ENCODE data around the gene SKAP1. TPM values are rescaled to one million over a fixed set of nuclear protein-coding genes. Genes with fewer than 3 reads are reported as not detected.

SKAP1 gene
- total RNA-seq, 1 donor from 2014 or later: 25.3 TPM

DNA sequence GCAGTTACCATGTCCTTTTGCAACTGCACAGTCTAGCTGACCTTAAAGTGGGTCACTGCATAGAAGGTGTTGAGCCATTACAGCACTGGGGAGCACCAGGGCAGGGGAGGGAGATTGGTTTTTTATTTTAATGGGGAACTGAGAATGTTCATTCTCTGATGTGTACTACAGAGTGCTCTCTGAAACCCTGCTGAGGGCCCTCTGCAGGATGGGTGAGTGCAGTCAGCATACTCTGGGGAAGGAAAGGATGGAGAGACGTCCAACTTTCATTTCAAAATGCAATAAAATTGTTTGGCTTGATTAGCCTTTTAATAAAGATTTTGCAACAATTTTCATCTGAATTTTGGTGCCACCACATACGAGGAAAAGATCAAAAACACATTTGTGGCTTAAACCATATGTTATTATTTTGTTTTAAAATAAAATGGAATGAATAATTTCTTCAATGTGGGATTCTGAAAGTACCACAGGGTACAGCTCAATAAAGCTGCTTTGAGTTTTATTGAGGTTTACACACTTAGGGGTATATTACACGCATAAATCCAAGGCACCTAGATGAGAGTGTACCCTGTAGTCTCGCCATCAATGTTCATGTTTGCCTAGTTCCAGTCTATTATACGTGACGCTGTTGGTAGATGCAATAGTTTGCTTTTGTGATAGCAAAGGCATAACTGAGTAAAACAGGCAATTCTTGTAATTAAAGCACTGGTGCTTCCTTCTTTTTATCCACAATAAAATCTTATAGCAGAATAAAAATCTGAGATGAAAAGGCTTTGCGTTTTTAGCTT is 249.0 kb downstream of the SKAP1 start:
- intact Hi-C loops (cut with micrococcal nuclease): no loop called here
- TF ChIP-seq, protein P1, sequence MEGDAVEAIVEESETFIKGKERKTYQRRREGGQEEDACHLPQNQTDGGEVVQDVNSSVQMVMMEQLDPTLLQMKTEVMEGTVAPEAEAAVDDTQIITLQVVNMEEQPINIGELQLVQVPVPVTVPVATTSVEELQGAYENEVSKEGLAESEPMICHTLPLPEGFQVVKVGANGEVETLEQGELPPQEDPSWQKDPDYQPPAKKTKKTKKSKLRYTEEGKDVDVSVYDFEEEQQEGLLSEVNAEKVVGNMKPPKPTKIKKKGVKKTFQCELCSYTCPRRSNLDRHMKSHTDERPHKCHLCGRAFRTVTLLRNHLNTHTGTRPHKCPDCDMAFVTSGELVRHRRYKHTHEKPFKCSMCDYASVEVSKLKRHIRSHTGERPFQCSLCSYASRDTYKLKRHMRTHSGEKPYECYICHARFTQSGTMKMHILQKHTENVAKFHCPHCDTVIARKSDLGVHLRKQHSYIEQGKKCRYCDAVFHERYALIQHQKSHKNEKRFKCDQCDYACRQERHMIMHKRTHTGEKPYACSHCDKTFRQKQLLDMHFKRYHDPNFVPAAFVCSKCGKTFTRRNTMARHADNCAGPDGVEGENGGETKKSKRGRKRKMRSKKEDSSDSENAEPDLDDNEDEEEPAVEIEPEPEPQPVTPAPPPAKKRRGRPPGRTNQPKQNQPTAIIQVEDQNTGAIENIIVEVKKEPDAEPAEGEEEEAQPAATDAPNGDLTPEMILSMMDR (IDR thresholded peaks at IDR 0.05): no peak
- Mint-ChIP-seq H3K27ac (no peak overlapping the region), H3K27me3 (no peaks in the 10 kb centered on the region), H3K36me3 (ENCODE audit: low read depth) (peaks cover 71% of the 10 kb centered on the region), H3K9me3 (no peaks in the 10 kb centered on the region), H3K4me1 (no peaks in the 10 kb centered on the region), H3K4me3 (no peak overlapping the region)
- ATAC-seq (ENCODE audit: low read depth) (no peak), DNase-seq (no peak)
- ChIA-PET POLR2A (no interaction called here), CTCF (no interaction called here)

DNA sequence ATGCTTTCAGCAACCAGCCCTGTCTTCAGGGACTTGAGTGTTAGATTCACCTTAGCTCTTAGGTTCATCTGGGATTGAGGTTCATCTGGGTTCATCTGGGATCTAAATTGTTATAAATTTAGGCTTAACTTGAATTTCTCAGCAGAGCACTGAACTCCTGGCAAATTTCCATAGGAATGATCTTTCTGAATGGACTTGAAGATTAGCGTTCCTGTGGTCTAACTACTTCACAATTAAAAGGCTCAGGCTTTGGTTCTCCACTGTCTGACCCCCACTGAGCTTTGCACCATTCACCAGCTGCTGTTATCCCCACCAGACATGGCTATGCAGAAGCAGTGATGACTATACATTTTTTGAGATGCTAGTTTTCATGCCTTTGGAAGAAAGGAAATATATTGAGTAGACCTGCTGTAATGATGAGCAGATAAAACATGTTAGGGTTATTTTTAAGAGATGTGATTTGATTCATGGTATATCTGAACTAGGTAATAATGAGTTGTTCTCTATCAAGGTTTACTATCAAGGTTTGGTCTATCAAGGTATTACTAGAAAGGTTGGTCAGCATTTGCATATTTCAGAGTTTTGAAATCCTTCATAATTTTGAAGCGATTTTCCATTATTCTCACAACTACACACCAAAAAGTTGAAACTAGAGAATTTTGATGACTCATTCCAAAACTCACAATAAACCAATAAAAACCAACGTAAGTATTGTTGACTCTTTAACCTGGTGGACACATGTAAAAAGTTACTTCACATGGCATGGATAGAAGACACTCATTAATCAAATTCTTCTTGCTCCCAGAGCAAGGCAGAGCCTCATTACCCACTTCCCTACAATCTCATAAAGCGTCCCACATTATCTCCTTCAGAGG is 250.7 kb downstream of the SKAP1 start:
- CTCF ChIA-PET: no interaction called here
- no peak for ATAC-seq (ENCODE audit: low read depth)

DNA sequence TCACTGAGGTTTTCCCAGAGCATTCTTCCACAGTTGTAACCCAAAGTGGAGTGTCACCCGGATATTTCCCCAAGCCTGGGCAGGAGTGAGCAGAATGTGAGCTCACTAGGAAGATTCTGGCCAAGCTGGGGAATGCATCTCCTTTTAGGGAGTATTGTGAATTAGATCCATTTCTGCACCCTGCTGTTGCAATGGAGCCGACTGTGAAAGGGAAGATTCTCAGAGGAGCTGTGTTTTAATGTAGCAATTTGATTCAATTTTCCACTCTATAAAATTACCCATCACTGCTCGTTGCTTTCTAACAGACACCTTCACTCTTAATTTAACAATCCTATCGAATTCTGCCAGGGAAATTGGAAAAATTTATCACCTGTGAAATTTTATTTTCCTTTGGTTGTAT is 251.7 kb downstream of the SKAP1 start:
- CTCF ChIA-PET: interaction anchor here (1.6 kb wide), 1 partner anchor 14 kb away, joined by 3 read pairs; no protein-coding TSS in a partner anchor
- POLR2A ChIA-PET: no interaction called here
- no peak overlapping the region for H3K27ac Mint-ChIP-seq
- ATAC-seq (ENCODE audit: low read depth) (no peak), DNase-seq (no peak)
- no peak overlapping the region for H3K4me3 Mint-ChIP-seq
- peaks cover 58% of the 10 kb centered on the region for H3K36me3 Mint-ChIP-seq (ENCODE audit: low read depth)
- TF ChIP-seq, protein P1 (IDR thresholded peaks at IDR 0.05): no peak
- intact Hi-C loops (cut with micrococcal nuclease): no loop called here
- H3K9me3 Mint-ChIP-seq: no peaks in the 10 kb centered on the region
- H3K27me3 Mint-ChIP-seq: no peaks in the 10 kb centered on the region
- no peaks in the 10 kb centered on the region for H3K4me1 Mint-ChIP-seq

More for the DNA sequence above, 250.7 kb downstream of the SKAP1 start:
- H3K4me1 Mint-ChIP-seq: no peaks in the 10 kb centered on the region
- H3K36me3 Mint-ChIP-seq (ENCODE audit: low read depth): peaks cover 59% of the 10 kb centered on the region
- TF ChIP-seq, protein P1 (IDR thresholded peaks at IDR 0.05): no peak
- no peaks in the 10 kb centered on the region for H3K27me3 Mint-ChIP-seq
- no peaks in the 10 kb centered on the region for H3K9me3 Mint-ChIP-seq
- intact Hi-C loops (cut with micrococcal nuclease): no loop called here
- H3K27ac Mint-ChIP-seq: no peak overlapping the region
- POLR2A ChIA-PET: no interaction called here
- no peak for DNase-seq
- H3K4me3 Mint-ChIP-seq: no peak overlapping the region

DNA sequence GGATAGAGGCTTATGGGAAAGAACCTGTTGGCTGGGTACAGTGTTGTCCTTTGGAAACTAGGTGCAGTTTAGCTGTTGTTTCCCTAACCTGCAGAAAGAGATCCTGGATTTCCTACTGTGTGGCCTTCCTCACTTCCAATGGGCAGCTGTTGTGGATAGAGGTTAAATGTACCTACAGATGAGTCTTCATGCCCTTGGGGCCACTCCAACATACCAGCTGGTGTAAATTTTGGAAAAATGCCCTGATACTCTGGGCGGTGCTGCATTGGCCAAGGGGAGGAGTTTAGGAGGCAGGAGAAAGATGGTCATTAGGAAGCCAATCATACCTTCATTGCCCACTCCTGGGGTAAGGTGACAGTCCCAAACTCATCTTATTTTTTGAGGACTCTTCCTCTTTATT is 252.2 kb downstream of the SKAP1 start:
- intact Hi-C loops (cut with micrococcal nuclease): no loop called here
- POLR2A ChIA-PET: no interaction called here
- H3K9me3 Mint-ChIP-seq: no peaks in the 10 kb centered on the region

More for the DNA sequence above, 252.2 kb downstream of the SKAP1 start:
- DNase-seq (no peak), ATAC-seq (ENCODE audit: low read depth) (no peak)
- CTCF ChIA-PET: interaction anchor here (1.6 kb wide), 1 partner anchor 13 kb away, joined by 3 read pairs; no protein-coding TSS in a partner anchor
- TF ChIP-seq, protein P1 (IDR thresholded peaks at IDR 0.05): no peak
- H3K27me3 Mint-ChIP-seq: no peaks in the 10 kb centered on the region
- peaks cover 55% of the 10 kb centered on the region for H3K36me3 Mint-ChIP-seq (ENCODE audit: low read depth)
- H3K4me1 Mint-ChIP-seq: no peaks in the 10 kb centered on the region
- no peak overlapping the region for H3K27ac Mint-ChIP-seq
- H3K4me3 Mint-ChIP-seq: no peak overlapping the region
